GM18868 (cell line): ENCODE results near the gene OR1F1.
"Not testable (repeated sequence)": the region's sequence is repeated elsewhere in the genome, so short reads cannot be mapped to it uniquely, and the experiment has no call there.

Source experiments
- ATAC-seq: cut with Tn5 transposase; IDR thresholded peaks from one replicate; pipeline ENCODE4 v1.9.1; 2021; ENCODE audit warnings: mild to moderate bottlenecking, moderate library complexity; ENCODE audit not compliant: unreplicated experiment

OR1F1 gene

GRCh38 chr16:3197694-3198333 is 9.8 kb downstream of the OR1F1 start:
- ATAC-seq, result not testable (repeated sequence)

GRCh38 chr16:3198334-3199072 is 10.5 kb downstream of the OR1F1 start:
- ATAC-seq, result no peak

- ATAC-seq, result no peak
Measured at GRCh38 chr16:3202903-3203539, 15.0 kb downstream of the OR1F1 start.

- not testable (repeated sequence) for ATAC-seq
Measured at GRCh38 chr16:3205939-3206338, 17.9 kb downstream of the OR1F1 start.

- ATAC-seq, result no peak
Measured at GRCh38 chr16:3207086-3207953, 19.3 kb downstream of the OR1F1 start.

GRCh38 chr16:3212006-3212405 is 24.0 kb downstream of the OR1F1 start:
- no peak for ATAC-seq

GRCh38 chr16:3212567-3212966 is 24.6 kb downstream of the OR1F1 start:
- ATAC-seq, result no peak

GRCh38 chr16:3214904-3215600 is 27.0 kb downstream of the OR1F1 start:
- ATAC-seq, result no peak

GRCh38 chr16:3215601-3216262 is 27.7 kb downstream of the OR1F1 start:
- no peak for ATAC-seq

GRCh38 chr16:3216263-3216640 is 28.2 kb downstream of the OR1F1 start:
- no peak for ATAC-seq

GRCh38 chr16:3220839-3221238 is 32.8 kb downstream of the OR1F1 start:
- ATAC-seq, result no peak

GRCh38 chr16:3223913-3224515 is 36.0 kb downstream of the OR1F1 start:
- no peak for ATAC-seq

GRCh38 chr16:3234543-3234856 is 46.5 kb downstream of the OR1F1 start:
- no peak for ATAC-seq

- ATAC-seq, result peak; percentile 91
Measured at GRCh38 chr16:3234857-3235561, 47.0 kb downstream of the OR1F1 start, which contains the start of gene ZNF200. Gene ZNF200, minus strand, starts transcription at chr16:3235158. Its CDS starts 1,403 bp downstream, at chr16:3233755.

GRCh38 chr16:3235856-3236669 is 48.1 kb downstream of the OR1F1 start:
- ATAC-seq, result no peak

GRCh38 chr16:3241761-3242160 is 53.8 kb downstream of the OR1F1 start:
- ATAC-seq, result no peak

GRCh38 chr16:3242709-3243108 is 54.7 kb downstream of the OR1F1 start:
- no peak for ATAC-seq

GRCh38 chr16:3243882-3244281 is 55.9 kb downstream of the OR1F1 start:
- ATAC-seq, result no peak
